DMS114 treated with DMSO at 0.1 percent for 48 hours (cell line): ENCODE data around the gene C3orf20.

Source experiments
- DNase-seq: peaks from one replicate; lab custom pipeline; 2025; ENCODE audit not compliant: unreplicated experiment; lab: John Stamatoyannopoulos, UW

C3orf20 gene

GRCh38 chr3:14698601-14699244 is 23.8 kb downstream of the C3orf20 start:
- DNase-seq, result no peak

DNA sequence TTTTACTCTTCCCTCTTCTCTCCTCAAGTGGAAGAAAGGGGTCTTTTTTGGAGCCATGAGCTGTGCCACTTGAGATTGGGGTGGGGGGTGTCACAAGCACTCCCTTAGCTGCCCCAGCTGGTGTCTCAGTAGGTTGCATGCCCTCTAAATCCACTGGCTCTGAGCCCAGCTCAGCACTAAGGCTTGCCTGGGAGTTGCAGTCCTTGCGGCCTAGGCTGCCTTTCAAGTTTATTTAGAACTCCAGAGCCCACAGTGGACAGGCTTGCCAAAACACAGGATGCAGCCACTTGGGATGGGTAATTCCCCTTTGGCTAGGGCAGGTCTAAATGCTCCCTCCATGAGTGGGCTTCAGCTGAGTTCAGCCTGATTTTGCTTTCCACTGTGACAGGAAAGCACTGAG is 24.7 kb downstream of the C3orf20 start:
- no peak for DNase-seq

- DNase-seq, result no peak
Observed at GRCh38 chr3:14700891-14701290, 25.9 kb downstream of the C3orf20 start.

DNA sequence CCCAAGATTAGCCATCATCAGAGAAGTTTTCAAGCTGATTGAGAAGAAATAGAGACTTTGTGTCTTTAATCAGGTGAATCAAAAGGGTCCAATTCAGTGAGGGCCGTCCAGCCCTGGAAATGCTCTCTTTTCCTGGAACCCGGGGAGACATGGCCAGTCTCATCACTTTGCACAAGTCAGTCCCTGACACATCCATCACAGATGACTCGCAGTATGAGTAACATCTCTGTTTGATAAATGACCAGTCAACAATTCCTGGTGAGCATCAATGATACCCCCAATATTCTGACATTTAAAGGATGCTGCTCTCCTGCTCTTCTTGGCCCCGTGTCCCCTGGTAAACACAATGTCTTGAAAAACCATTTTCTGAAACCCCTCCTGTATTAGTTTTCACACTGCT is 26.7 kb downstream of the C3orf20 start:
- no peak for DNase-seq

GRCh38 chr3:14703128-14703750 is 28.3 kb downstream of the C3orf20 start:
- no peak for DNase-seq

- no peak for DNase-seq
Observed at GRCh38 chr3:14703791-14704190, 28.9 kb downstream of the C3orf20 start.

- no peak for DNase-seq
Observed at GRCh38 chr3:14706096-14706495, 31.2 kb downstream of the C3orf20 start.

DNA sequence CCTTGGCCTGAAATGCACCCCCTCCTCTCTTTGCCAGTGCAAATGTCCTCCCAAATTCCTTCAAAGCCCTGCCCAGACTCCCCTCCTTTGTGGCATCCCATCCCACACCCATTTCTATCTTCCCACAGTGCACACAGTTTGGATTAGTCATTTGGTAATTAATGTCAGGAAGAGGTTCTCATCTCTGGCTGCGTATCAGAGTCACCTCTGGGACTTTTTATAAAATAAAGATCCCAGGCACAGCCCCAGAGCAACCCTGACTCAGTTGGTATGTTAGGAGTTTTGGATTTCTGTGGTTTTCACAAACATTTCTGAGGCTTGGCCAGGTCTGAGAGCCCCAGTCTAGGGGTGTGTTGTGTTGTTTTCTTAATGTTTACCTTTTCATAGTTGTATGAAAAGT is 41.6 kb downstream of the C3orf20 start:
- DNase-seq, result no peak

DNA sequence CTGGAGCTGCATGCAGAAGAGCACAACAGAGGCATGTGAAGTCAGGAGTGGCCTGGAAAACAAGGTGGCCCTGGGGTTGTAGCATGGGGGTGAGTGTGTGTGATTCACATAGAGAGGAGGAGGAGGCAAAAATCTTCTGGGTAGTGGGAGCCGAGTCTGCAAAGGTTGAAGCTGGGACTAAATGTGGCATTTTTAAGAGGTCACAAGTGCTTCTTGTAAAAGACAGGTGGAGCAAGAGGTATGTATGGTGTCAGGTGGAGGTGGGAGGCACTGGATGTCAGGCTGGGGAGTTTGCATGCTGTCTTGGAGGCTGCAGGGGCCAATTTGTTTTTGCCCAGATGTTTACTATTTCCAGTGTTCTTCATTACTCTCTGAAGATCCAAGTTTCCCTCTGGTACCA is 42.4 kb downstream of the C3orf20 start:
- DNase-seq, result no peak

- DNase-seq, result no peak
Observed at GRCh38 chr3:14718539-14718938, 43.6 kb downstream of the C3orf20 start.

- DNase-seq, result no peak
Observed at GRCh38 chr3:14719006-14719405, 44.1 kb downstream of the C3orf20 start.

DNA sequence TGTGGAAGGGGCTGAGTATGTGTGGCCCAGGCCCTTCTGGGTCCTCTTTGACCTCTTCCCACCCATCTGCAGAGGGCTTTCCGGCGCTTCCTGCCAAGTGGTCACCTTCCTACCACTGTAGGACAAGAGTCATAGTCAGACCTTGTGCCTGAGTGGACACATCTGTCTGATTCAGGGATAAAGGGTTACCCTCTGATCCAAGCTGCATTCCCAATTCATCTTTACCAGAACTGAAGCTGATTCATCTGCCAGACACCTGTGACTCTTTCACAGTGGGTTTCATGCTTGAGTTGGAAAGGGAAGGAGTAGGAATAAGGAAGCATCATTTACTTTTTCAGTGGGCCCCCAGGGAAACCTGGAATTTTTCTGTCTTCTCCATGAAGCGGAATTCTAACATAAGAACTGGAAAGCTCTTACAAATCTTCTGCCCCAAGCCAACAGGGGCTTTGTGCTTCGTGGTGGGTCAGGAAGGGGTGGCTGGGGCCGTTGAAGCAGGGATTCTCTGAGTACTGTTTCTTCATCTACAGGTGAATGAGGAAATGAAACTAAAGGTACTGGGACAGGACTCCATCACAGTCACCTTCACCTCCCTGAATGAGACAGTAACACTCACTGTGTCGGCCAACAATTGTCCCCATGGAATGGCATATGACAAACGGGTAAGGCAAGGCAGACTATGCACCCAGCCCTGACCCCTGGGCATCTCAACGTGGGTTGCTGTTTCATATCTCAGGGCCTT is 46.4 kb downstream of the C3orf20 start:
- DNase-seq, result no peak

- DNase-seq, result no peak
Observed at GRCh38 chr3:14725013-14725412, 50.1 kb downstream of the C3orf20 start.

DNA sequence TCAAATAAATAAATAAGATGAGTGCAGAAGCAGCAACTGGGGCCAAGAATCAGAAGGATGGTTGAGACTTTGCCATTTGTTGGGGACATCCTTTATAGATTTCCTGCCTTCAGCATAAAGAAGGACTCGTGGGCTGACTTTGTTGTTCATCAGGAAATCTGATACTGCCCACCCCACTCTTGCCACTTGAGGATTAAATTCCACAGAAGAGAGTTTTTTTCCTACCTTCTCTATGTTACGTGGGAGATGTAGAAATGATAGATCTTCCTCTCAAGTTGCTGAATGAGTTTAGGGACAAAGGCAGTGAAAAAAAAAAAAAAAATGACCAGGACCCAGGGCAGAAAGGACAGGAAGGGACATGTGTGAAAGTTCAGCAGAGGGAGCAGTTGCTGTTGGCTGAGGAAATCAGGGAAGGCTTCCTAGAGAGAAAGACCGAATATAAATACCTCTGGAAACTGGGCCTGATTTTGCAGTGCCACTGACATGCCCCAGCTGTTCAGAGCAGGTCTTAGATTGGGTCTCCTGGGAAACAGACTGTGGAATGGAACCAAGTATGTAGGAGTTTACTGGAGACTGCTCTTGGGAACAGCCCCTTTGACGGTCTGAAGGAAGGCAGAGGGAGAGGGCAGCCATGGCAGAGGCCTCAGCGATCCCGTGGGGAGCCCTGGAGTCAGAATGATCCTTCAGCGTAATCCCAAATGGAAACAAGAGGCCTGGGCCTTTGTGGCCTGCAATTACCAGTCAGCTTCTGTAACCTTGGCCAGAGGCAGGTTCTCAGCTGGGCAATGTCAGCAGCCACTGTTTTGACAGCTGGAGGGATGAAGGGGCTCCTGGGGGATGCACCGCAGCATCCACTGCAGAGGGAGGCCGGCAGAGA is 50.9 kb downstream of the C3orf20 start:
- no peak for DNase-seq

GRCh38 chr3:14726441-14726780 is 51.5 kb downstream of the C3orf20 start:
- no peak for DNase-seq

DNA sequence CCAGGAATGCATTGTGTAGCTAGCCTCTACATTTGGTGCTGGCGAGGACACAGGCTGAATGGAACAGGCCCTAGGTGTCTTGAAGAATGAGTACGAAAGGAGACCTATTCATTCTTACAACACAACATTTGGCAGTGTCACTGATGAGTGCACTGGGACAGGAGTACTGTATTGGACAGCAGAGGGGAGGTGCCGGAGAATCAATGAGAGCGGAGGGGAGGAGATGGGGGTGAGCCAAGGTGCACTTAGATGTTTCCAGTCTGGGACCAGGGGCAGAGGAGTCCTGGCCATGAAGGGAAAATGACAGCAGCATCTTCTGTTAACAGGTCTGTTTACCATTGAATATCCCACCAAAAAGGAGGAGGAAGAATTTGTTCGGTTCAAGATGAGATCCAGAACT is 53.2 kb downstream of the C3orf20 start:
- DNase-seq, result no peak

- DNase-seq, result no peak
Observed at GRCh38 chr3:14730703-14731382, 55.9 kb downstream of the C3orf20 start.

GRCh38 chr3:14740983-14741382 is 66.0 kb downstream of the C3orf20 start:
- no peak for DNase-seq

DNA sequence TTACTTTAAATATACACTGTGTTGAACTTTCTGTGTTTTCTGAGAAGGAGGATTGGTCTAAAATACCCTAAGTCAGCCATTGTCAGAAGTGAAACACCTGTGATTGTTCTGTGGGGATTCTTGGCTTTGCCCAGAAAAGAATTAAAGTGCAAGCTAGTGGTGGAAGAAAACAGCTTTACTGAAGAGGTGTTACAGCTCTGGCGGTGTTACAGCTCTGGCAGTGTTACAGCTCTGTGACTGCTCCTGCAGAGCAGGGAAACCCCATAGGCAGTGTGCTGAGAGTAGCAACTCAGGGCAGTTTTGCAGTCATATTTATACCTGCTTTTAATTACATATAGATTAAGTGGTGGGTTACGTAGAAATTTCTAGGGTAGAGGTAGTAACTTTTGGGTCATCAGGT is 66.6 kb downstream of the C3orf20 start:
- no peak for DNase-seq

GRCh38 chr3:14744556-14744955 is 69.6 kb downstream of the C3orf20 start:
- DNase-seq, result no peak

- no peak for DNase-seq
Observed at GRCh38 chr3:14750650-14751049, 75.7 kb downstream of the C3orf20 start.
